K562 (cell line): ENCODE results near the gene LYSMD1. TPM values are rescaled to one million over a fixed set of nuclear protein-coding genes. Genes with fewer than 3 reads are reported as not detected.

ENCODE experiments used
- IRF9 ChIP-seq: fragments of 450-650 bp; IDR thresholded peaks from 2 replicates; pipeline ENCODE4 v1.6.1; 2016; ENCODE audit warnings: missing biosample characterization, missing genetic modification characterization
- LCOR ChIP-seq: sonication (generic); formaldehyde crosslinking; IDR thresholded peaks from 2 replicates; pipeline ENCODE4 v1.8.0; 2022; ENCODE audit warnings: mild to moderate bottlenecking, missing genetic modification reagents
- MTA2 ChIP-seq: fragments of 450-650 bp; IDR thresholded peaks from 2 replicates; pipeline ENCODE4 v1.6.1; 2016; ENCODE audit warnings: low read depth
- NCOA1 ChIP-seq: fragments of 450-650 bp; IDR thresholded peaks from 2 replicates; pipeline ENCODE4 v1.6.1; 2016; ENCODE audit warnings: low read depth
- PTTG1 ChIP-seq: fragments of 450-650 bp; IDR thresholded peaks from 2 replicates; pipeline ENCODE4 v1.6.1; 2016; ENCODE audit warnings: low read depth, mild to moderate bottlenecking, missing genetic modification characterization, missing compliant biosample characterization
- SMAD4 ChIP-seq: fragments of 250-450 bp; sonication (Bioruptor Pico); conservative IDR thresholded peaks from 2 replicates; pipeline ENCODE4 v1.8.0; 2021; ENCODE audit warnings: inconsistent platforms, mild to moderate bottlenecking, moderate library complexity
- STAT5A ChIP-seq: IDR thresholded peaks from 2 replicates; pipeline ENCODE4 v1.6.1; 2012; ENCODE audit warnings: low read length, inconsistent platforms, borderline replicate concordance
- ZEB2 ChIP-seq: fragments of 450-650 bp; IDR thresholded peaks from 2 replicates; pipeline ENCODE4 v1.6.1; 2016
- ZKSCAN8 ChIP-seq: fragments of 200-800 bp; sonication (Bioruptor generic); IDR thresholded peaks from 2 replicates; pipeline ENCODE4 v1.6.1; 2016; ENCODE audit warnings: missing genetic modification characterization, missing compliant biosample characterization
- ZNF175 ChIP-seq: fragments of 200-800 bp; sonication (Bioruptor generic); IDR thresholded peaks from 2 replicates; pipeline ENCODE4 v1.6.1; 2016; ENCODE audit warnings: low read depth, mild to moderate bottlenecking, missing genetic modification characterization, missing compliant biosample characterization
- ZNF79 ChIP-seq: fragments of 250-450 bp; sonication (Bioruptor Pico); IDR thresholded peaks from 2 replicates; pipeline ENCODE4 v1.4.0; 2020; ENCODE audit warnings: low read depth, mild to moderate bottlenecking, moderate library complexity
- polyA plus RNA-seq, 8 experiments: library from polyadenylated mRNA; depleted of rRNA in 4 of 8; stranded (reverse) in 5 of 8; unstranded in 3 of 8; fragments of >200 nt; fragmentation: Nextera tagmentation in 2 of 8; fragmentation: Illumina TruSeq in 1 of 8; extraction: Ambion mirVana in 2 of 8; extraction: Trizol in 1 of 8; gene quantifications; 2 replicates each; pipeline versions ENCODE4 v1.2.1 to v1.2.3, GENCODE V29; 2011 to 2014; ENCODE audit warnings: inconsistent platforms in 1 of 8, missing spikeins in 1 of 8
- total RNA-seq, 7 experiments: library from RNA; depleted of rRNA in 6 of 7; stranded (reverse); fragments of >200 nt in 6 of 7; fragmentation: Illumina TruSeq in 2 of 7; extraction: Trizol in 2 of 7; gene quantifications; 2 replicates each; pipeline versions ENCODE4 v1.2.1 to v1.2.3, GENCODE V29; 2011 to 2021; ENCODE audit warnings: low replicate concordance in 1 of 7
- TF ChIP-seq, protein P1 (sequence below): fragments of 450-650 bp; IDR thresholded peaks from 2 replicates; pipeline ENCODE4 v1.7.0; 2016; ENCODE audit warnings: borderline replicate concordance
- TF ChIP-seq, protein P2 (sequence below): fragments of 200-800 bp; sonication (Bioruptor generic); IDR thresholded peaks from 2 replicates; pipeline ENCODE4 v1.6.1; 2017; ENCODE audit warnings: missing genetic modification characterization, missing compliant biosample characterization

LYSMD1 gene
- total and polyA plus RNA-seq, 9 of the 15 experiments (the other 6 are each of a cell fraction or from before 2014, with no cell fraction given), result 2.2 to 9.4 (median 6.0) TPM

DNA sequence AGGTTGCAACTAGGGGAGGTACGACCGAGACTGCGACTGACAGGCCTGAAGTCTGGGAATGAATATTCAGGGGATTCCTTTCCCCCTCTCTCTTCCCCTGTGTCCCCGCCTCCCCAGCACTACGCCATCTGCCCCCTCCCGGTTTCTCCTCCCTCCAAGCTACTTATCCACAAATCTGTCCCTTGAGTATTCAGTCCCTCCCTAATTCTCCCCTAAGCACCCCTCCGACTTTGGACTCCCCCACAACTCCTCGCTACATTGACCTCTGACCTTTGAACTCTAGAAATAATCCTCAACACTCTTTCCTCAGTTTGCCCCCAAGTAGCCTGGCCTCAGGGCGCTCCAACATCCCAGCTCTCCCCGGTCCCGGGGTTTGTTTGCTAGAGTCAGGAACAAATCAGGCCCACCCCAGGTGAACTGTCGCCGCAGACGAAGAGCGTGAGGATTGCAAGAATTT is 393 bp downstream of the LYSMD1 start (continued):
- TF ChIP-seq, protein P1, sequence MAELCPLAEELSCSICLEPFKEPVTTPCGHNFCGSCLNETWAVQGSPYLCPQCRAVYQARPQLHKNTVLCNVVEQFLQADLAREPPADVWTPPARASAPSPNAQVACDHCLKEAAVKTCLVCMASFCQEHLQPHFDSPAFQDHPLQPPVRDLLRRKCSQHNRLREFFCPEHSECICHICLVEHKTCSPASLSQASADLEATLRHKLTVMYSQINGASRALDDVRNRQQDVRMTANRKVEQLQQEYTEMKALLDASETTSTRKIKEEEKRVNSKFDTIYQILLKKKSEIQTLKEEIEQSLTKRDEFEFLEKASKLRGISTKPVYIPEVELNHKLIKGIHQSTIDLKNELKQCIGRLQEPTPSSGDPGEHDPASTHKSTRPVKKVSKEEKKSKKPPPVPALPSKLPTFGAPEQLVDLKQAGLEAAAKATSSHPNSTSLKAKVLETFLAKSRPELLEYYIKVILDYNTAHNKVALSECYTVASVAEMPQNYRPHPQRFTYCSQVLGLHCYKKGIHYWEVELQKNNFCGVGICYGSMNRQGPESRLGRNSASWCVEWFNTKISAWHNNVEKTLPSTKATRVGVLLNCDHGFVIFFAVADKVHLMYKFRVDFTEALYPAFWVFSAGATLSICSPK, result peak; percentile 48; the same call in 1 of the 2 replicates
- TF ChIP-seq LCOR (peak; percentile 70; the same call in 1 of the 2 replicates), NCOA1 (peak; percentile 28; the same call in 1 of the 2 replicates), ZKSCAN8 (CRISPR knock-in tag) (0 out of 2 replicates have a peak, but pooled peaks have one; percentile 15), ZEB2 (0 out of 2 replicates have a peak, but pooled peaks have one; percentile 10), PTTG1 (tag) (0 out of 2 replicates have a peak, but pooled peaks have one; percentile 9), IRF9 (tag) (peak; percentile 36; the same call in 1 of the 2 replicates), MTA2 (peak; percentile 87), ZNF79 (0 out of 2 replicates have a peak, but pooled peaks have one; percentile 66), STAT5A (no peak), SMAD4 (CRISPR knock-in tag) (no peak), ZNF175 (CRISPR knock-in tag) (peak; percentile 78)
- TF ChIP-seq, protein P2, sequence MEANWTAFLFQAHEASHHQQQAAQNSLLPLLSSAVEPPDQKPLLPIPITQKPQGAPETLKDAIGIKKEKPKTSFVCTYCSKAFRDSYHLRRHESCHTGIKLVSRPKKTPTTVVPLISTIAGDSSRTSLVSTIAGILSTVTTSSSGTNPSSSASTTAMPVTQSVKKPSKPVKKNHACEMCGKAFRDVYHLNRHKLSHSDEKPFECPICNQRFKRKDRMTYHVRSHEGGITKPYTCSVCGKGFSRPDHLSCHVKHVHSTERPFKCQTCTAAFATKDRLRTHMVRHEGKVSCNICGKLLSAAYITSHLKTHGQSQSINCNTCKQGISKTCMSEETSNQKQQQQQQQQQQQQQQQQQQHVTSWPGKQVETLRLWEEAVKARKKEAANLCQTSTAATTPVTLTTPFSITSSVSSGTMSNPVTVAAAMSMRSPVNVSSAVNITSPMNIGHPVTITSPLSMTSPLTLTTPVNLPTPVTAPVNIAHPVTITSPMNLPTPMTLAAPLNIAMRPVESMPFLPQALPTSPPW (CRISPR knock-in tag), result peak; percentile 56; the same call in 1 of the 2 replicates
- TF ChIP-seq, all 486 proteins: peak for 58
